Right lobe of liver (tissue), 4 donors: ENCODE measurements around the gene CXorf58.

Experiments
- POLR2A ChIP-seq: fragments of 450-650 bp; IDR thresholded peaks from one replicate; pipeline ENCODE4 v1.6.1; 2017; ENCODE audit warnings: antibody characterized with exemption, mild to moderate bottlenecking
- TF ChIP-seq, protein P1 (sequence below), 4 donors: fragments of 200-600 bp in 3 of 4; fragments of 450-650 bp in 1 of 4; IDR thresholded peaks; one replicate each; pipeline versions ENCODE4 v1.5.1 to v1.8.0; 2016 to 2022; ENCODE audit warnings: antibody characterized with exemption in 4 of 4, mild to moderate bottlenecking in 2 of 4
- donor health status: DM: no; HTN: no; CAD: no.
- donor health status: DM: no; HTN: no; CAD: no.
- donor health status: DM: no; HTN: yes; CAD: no.

GRCh38 chrX:23896981-23897380 is 10.8 kb upstream of the CXorf58 start:
- TF ChIP-seq, protein P1, sequence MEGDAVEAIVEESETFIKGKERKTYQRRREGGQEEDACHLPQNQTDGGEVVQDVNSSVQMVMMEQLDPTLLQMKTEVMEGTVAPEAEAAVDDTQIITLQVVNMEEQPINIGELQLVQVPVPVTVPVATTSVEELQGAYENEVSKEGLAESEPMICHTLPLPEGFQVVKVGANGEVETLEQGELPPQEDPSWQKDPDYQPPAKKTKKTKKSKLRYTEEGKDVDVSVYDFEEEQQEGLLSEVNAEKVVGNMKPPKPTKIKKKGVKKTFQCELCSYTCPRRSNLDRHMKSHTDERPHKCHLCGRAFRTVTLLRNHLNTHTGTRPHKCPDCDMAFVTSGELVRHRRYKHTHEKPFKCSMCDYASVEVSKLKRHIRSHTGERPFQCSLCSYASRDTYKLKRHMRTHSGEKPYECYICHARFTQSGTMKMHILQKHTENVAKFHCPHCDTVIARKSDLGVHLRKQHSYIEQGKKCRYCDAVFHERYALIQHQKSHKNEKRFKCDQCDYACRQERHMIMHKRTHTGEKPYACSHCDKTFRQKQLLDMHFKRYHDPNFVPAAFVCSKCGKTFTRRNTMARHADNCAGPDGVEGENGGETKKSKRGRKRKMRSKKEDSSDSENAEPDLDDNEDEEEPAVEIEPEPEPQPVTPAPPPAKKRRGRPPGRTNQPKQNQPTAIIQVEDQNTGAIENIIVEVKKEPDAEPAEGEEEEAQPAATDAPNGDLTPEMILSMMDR (IDR thresholded peaks at IDR 0.05) = no peak
- no peak for TF ChIP-seq POLR2A
